Hepatocyte (in vitro differentiated cells): ENCODE data around the gene FST. TPM values are rescaled to one million over a fixed set of nuclear protein-coding genes. Genes with fewer than 3 reads are reported as not detected.

Experiments used
- DNase-seq: peaks from one replicate; pipeline ENCODE4 v3.0.0-alpha.2; 2016; ENCODE audit warnings: low spot score
- H2AFZ ChIP-seq: fragments of 200-600 bp; sonication (generic); 2 replicates; pipeline ENCODE4 v1.6.0; 2016; ENCODE audit warnings: antibody characterized with exemption, mild to moderate bottlenecking
- H3K27ac ChIP-seq: fragments of 200-600 bp; sonication (generic); 2 replicates; pipeline ENCODE4 v1.5.1; 2016; ENCODE audit warnings: mild to moderate bottlenecking
- H3K27me3 ChIP-seq: fragments of 200-600 bp; sonication (generic); 2 replicates; pipeline ENCODE4 v1.6.1; 2016
- H3K36me3 ChIP-seq: fragments of 200-600 bp; sonication (generic); replicated peaks from 2 replicates; pipeline ENCODE4 v1.5.1; 2016; ENCODE audit warnings: low read depth; ENCODE audit not compliant: insufficient read depth
- H3K4me1 ChIP-seq: fragments of 200-600 bp; sonication (generic); 2 replicates; pipeline ENCODE4 v1.5.1; 2016; ENCODE audit warnings: mild to moderate bottlenecking, moderate library complexity; ENCODE audit not compliant: insufficient read depth
- H3K4me2 ChIP-seq: fragments of 200-600 bp; sonication (generic); 2 replicates; pipeline ENCODE4 v1.6.0; 2016
- H3K4me3 ChIP-seq: fragments of 200-600 bp; sonication (generic); 2 replicates; pipeline ENCODE4 v1.5.1; 2016; ENCODE audit warnings: mild to moderate bottlenecking
- H3K79me2 ChIP-seq: fragments of 200-600 bp; sonication (generic); 2 replicates; pipeline ENCODE4 v1.6.0; 2017; ENCODE audit warnings: mild to moderate bottlenecking
- H3K9me2 ChIP-seq: fragments of 200-600 bp; sonication (generic); replicated peaks from 2 replicates; pipeline ENCODE4 v1.6.0; 2017; ENCODE audit warnings: mild to moderate bottlenecking; ENCODE audit not compliant: insufficient read depth
- H3K9me3 ChIP-seq: fragments of 200-600 bp; sonication (generic); 2 replicates; pipeline ENCODE4 v1.5.1; 2016; ENCODE audit warnings: low read depth, mild to moderate bottlenecking
- H4K20me1 ChIP-seq: fragments of 200-600 bp; sonication (generic); 2 replicates; pipeline ENCODE4 v1.6.0; 2016; ENCODE audit warnings: mild to moderate bottlenecking; ENCODE audit not compliant: insufficient read depth, poor library complexity, severe bottlenecking
- EZH2 ChIP-seq: fragments of 200-600 bp; sonication (generic); IDR thresholded peaks from 2 replicates; pipeline ENCODE4 v1.6.1; 2016; ENCODE audit warnings: antibody characterized with exemption, mild to moderate bottlenecking, borderline replicate concordance
- EZH2phosphoT487 ChIP-seq: fragments of 200-600 bp; sonication (generic); IDR thresholded peaks from one replicate; pipeline ENCODE4 v1.6.1; 2018; ENCODE audit warnings: antibody characterized with exemption, mild to moderate bottlenecking, low read depth, moderate library complexity; ENCODE audit not compliant: unreplicated experiment, severe bottlenecking
- WGBS: methylation state at CpG from one replicate; pipeline ENCODE4 v1.1.6; 2016; ENCODE audit warnings: low lambda C conversion rate; ENCODE audit errors: missing lambda C conversion rate; 5-methylcytosine and 5-hydroxymethylcytosine counted together
- polyA plus RNA-seq: library from polyadenylated mRNA; unstranded; fragments of >200 nt; fragmentation: Nextera tagmentation; extraction: Ambion mirVana; gene quantifications from 2 replicates; pipeline ENCODE4 v1.2.1, GENCODE V29; 2016
- total RNA-seq: library from RNA; depleted of rRNA; stranded (reverse); fragments of >200 nt; gene quantifications from 2 replicates; pipeline ENCODE4 v1.2.3, GENCODE V29; 2014
- TF ChIP-seq, protein P1 (sequence below): fragments of 200-600 bp; sonication (generic); IDR thresholded peaks from 2 replicates; pipeline ENCODE4 v1.5.1; 2016; ENCODE audit warnings: antibody characterized with exemption, mild to moderate bottlenecking; ENCODE audit not compliant: poor library complexity

The FST gene
- total and polyA plus RNA-seq, 2 experiments from 2014 or later: 18.4 to 35.4 TPM

DNA sequence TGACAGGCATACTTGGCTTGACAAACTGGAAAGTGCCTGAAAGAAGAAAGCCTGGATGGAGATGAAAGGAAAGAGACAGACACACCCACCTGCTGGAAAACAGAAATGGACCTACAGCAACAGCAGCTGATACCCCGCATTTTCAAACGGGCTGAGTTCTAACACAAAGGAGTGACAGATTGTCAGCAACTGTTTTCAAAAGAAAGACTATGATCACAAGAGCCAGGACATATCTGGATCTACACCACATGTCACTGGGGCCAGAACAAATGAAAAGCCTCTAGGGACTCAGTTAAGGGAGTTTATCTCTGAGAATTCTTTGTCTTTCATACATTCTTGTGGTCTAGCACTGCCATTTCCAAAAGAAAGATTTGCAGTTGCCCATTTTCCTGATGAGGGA lies 24.1 kb upstream of the FST start:
- Histone ChIP-seq H4K20me1 (no peaks in the 10 kb centered on the region), H3K9me2 (no peaks in the 10 kb centered on the region), H3K9me3 (no peaks in the 10 kb centered on the region), H3K4me2 (no peak overlapping the region), H3K79me2 (no peaks in the 10 kb centered on the region), H3K27ac (no peak overlapping the region), H3K4me3 (no peak overlapping the region), H2AFZ (no peak overlapping the region), H3K36me3 (no peaks in the 10 kb centered on the region), H3K27me3 (no peaks in the 10 kb centered on the region), H3K4me1 (no peaks in the 10 kb centered on the region)
- no peak for TF ChIP-seq EZH2
- no peak for DNase-seq
- 62% methylated on average over 2 of the region's 2 CpGs for WGBS

GRCh38 chr5:53463909-53464621 lies 16.4 kb upstream of the FST start:
- no peak for DNase-seq
- H3K4me2 ChIP-seq: no peak overlapping the region
- H3K27me3 ChIP-seq: no peaks in the 10 kb centered on the region
- H3K9me2 ChIP-seq: no peaks in the 10 kb centered on the region
- H3K79me2 ChIP-seq: no peaks in the 10 kb centered on the region
- no peak for TF ChIP-seq EZH2
- TF ChIP-seq, protein P1, sequence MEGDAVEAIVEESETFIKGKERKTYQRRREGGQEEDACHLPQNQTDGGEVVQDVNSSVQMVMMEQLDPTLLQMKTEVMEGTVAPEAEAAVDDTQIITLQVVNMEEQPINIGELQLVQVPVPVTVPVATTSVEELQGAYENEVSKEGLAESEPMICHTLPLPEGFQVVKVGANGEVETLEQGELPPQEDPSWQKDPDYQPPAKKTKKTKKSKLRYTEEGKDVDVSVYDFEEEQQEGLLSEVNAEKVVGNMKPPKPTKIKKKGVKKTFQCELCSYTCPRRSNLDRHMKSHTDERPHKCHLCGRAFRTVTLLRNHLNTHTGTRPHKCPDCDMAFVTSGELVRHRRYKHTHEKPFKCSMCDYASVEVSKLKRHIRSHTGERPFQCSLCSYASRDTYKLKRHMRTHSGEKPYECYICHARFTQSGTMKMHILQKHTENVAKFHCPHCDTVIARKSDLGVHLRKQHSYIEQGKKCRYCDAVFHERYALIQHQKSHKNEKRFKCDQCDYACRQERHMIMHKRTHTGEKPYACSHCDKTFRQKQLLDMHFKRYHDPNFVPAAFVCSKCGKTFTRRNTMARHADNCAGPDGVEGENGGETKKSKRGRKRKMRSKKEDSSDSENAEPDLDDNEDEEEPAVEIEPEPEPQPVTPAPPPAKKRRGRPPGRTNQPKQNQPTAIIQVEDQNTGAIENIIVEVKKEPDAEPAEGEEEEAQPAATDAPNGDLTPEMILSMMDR: no peak
- no peak for TF ChIP-seq EZH2phosphoT487
- H3K9me3 ChIP-seq: no peaks in the 10 kb centered on the region
- no peaks in the 10 kb centered on the region for H3K36me3 ChIP-seq
- WGBS: 95% methylated on average over 2 of the region's 2 CpGs
- H3K27ac ChIP-seq: no peak overlapping the region
- H4K20me1 ChIP-seq: no peaks in the 10 kb centered on the region
- no peaks in the 10 kb centered on the region for H3K4me1 ChIP-seq
- H3K4me3 ChIP-seq: no peak overlapping the region
- H2AFZ ChIP-seq: no peak overlapping the region

GRCh38 chr5:53464722-53465121 lies 15.7 kb upstream of the FST start:
- Histone ChIP-seq H2AFZ (no peak overlapping the region), H3K9me2 (no peaks in the 10 kb centered on the region), H3K4me1 (no peaks in the 10 kb centered on the region), H3K79me2 (no peaks in the 10 kb centered on the region), H4K20me1 (no peaks in the 10 kb centered on the region), H3K4me2 (no peak overlapping the region), H3K4me3 (no peak overlapping the region), H3K9me3 (no peaks in the 10 kb centered on the region), H3K36me3 (no peaks in the 10 kb centered on the region), H3K27me3 (no peaks in the 10 kb centered on the region), H3K27ac (no peak overlapping the region)
- WGBS: 48% methylated on average over 3 of the region's 3 CpGs
- TF ChIP-seq EZH2phosphoT487 (no peak), EZH2 (no peak)
- TF ChIP-seq, protein P1: no peak
- no peak for DNase-seq

DNA sequence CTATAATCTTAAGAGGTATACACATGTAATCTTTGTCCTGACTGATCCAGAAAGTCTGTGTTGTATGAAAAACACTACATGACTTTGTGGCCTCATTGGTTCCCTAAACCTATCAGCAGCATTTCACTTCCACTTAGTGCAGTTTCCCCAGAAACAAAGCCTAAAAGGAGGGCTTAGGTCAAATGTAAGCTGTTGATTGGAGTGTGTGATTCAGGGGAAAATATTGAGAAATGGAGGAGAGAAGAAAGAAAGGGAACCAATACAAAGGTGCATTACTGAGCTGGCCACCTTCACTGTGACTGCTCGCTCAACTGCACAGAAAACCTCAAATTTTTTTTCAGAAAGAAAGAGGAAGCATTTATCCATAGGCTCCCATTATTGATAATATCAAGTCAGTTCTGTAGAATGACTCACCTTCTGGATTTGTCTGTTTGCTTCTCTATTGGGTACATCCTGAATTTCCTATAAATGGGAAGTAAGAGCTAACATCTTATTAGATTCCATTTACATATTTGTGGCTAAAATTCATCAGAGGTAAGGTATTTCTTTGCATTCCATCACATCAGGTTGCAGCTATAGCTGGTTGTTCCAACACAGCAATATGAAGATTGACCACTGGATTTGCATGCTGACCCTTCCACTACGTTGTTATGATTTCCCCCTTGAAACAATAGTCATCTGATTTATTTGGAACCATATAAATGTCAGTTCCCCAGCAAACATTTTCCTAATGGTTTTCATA lies 10.3 kb upstream of the FST start:
- H2AFZ ChIP-seq: no peak overlapping the region
- H3K4me2 ChIP-seq: no peak overlapping the region
- no peaks in the 10 kb centered on the region for H4K20me1 ChIP-seq
- no peaks in the 10 kb centered on the region for H3K27me3 ChIP-seq
- no peaks in the 10 kb centered on the region for H3K36me3 ChIP-seq
- no peaks in the 10 kb centered on the region for H3K9me2 ChIP-seq
- no peaks in the 10 kb centered on the region for H3K9me3 ChIP-seq
- TF ChIP-seq, protein P1: no peak
- no peak overlapping the region for H3K4me3 ChIP-seq
- H3K4me1 ChIP-seq: no peaks in the 10 kb centered on the region
- no peak overlapping the region for H3K27ac ChIP-seq
- no peaks in the 10 kb centered on the region for H3K79me2 ChIP-seq
- 81% methylated on average over 2 of the region's 2 CpGs for WGBS
- DNase-seq: no peak
